Psoas muscle (tissue), 8 donors: ENCODE data around the gene ANKRD1. TPM values are rescaled to one million over a fixed set of nuclear protein-coding genes. Genes with fewer than 3 reads are reported as not detected.

ENCODE experiments used
- ATAC-seq, 4 donors: fragments of 200-7000 bp; cut with Tn5 transposase; one replicate each; pipeline ENCODE4 v1.9.1; 2020; ENCODE audit warnings: moderate library complexity in 3 of 4, mild to moderate bottlenecking in 2 of 4
- DNase-seq, 2 donors: peaks; one replicate each; pipeline ENCODE4 v3.0.0-alpha.2; 2020
- H3K27ac ChIP-seq: fragments of 200-600 bp; one replicate; pipeline ENCODE4 v1.8.0; 2022
- H3K27me3 ChIP-seq, 3 donors: fragments of 200-600 bp in 1 of 3; one replicate each; pipeline versions ENCODE4 v1.6.1 to v1.8.0; 2013 to 2022; ENCODE audit warnings: low read length in 2 of 3, mild to moderate bottlenecking in 2 of 3, moderate library complexity in 1 of 3; ENCODE audit not compliant: insufficient read depth in 3 of 3
- H3K36me3 ChIP-seq, 2 donors: fragments of 200-600 bp in 1 of 2; one replicate each; pipeline versions ENCODE4 v1.6.1 to v1.8.0; 2013 to 2022; ENCODE audit warnings: low read depth in 1 of 2, mild to moderate bottlenecking in 1 of 2, moderate library complexity in 1 of 2; ENCODE audit not compliant: insufficient read depth in 1 of 2
- H3K4me1 ChIP-seq: fragments of 200-600 bp; one replicate; pipeline ENCODE4 v1.8.0; 2022
- H3K4me3 ChIP-seq: fragments of 200-600 bp; one replicate; pipeline ENCODE4 v1.8.0; 2022; ENCODE audit warnings: mild to moderate bottlenecking
- H3K9me3 ChIP-seq: fragments of 200-600 bp; one replicate; pipeline ENCODE4 v1.8.0; 2022
- CTCF ChIP-seq: fragments of 200-600 bp; IDR thresholded peaks from one replicate; pipeline ENCODE4 v1.8.0; 2022; ENCODE audit warnings: antibody characterized with exemption
- WGBS, 3 donors: extraction: QIAGEN DNeasy Blood & Tissue Kit; methylation state at CpG; one replicate each; pipeline versions ENCODE4 v1.1.6 to v1.1.7; 2013; 5-methylcytosine and 5-hydroxymethylcytosine counted together
- intact Hi-C, 2 donors: fragments of 100-400 bp; cut with DNase I; formaldehyde crosslinking; loops; one replicate each; pipeline versions ENCODE4 v1.11.0 to v1.14.2; 2022
- long read RNA-seq, 2 donors: library from polyadenylated mRNA; unstranded; transcript quantifications; one replicate each; pipeline ENCODE4 v2.0.0, GENCODE V29; 2021
- polyA plus RNA-seq, 3 donors: library from polyadenylated mRNA; stranded (reverse); fragments of 200-250 nt; gene quantifications; one replicate each; pipeline ENCODE4 v1.2.3, GENCODE V29; 2013
- total RNA-seq, 4 donors: library from RNA; stranded (reverse); fragmentation: NEBNext Ultra II Directional in 2 of 4; extraction: Animal tissue kit (Norgen Biotek cat#: 25700) in 2 of 4; gene quantifications; one replicate each; pipeline versions ENCODE4 v1.2.1 to v1.2.4, GENCODE V29; 2021 to 2023
- donor health status: healthy with polysubstance abuse.
- donor health status: DM: no; HTN: no; CAD: no; lungs with moderate emphysema.
- donor health status: Bipolar disorder and iron deficiency.
- donor health status: healthy.
- donor health status: DM: yes; HTN: yes; CAD: no.
- donor health status: DM: no; HTN: no; CAD: no.
- donor health status: DM: no; HTN: no; CAD: no.
- donor health status: DM: yes; HTN: yes; CAD: no.

Gene ANKRD1
- total RNA-seq (1,000 to 10,000 TPM; 1,558 to 6,044 (median 2,711) TPM), polyA plus RNA-seq (1,000 to 10,000 TPM in 2 of 3 donors, 100 to 1,000 TPM in 1; 104 to 1,576 (median 1,443) TPM)
- long read RNA-seq, donor 1, transcript ANKRD1-201 (9 exons, 1,979 nt), result major isoform, 228 of 1,377 reads
- long read RNA-seq, donor 1, partial matches to known transcripts, result 369 of 1,377 reads
- long read RNA-seq, donor 1, other reads (novel, unspliced or antisense), result 780 of 1,377 reads
- long read RNA-seq, donor 2, transcript ANKRD1-201 (9 exons, 1,979 nt), result major isoform, 132 of 390 reads
- long read RNA-seq, donor 2, partial matches to known transcripts, result 234 of 390 reads
- long read RNA-seq, donor 2, other reads (novel, unspliced or antisense), result 24 of 390 reads

GRCh38 chr10:90920986-90921666, at the start of gene ANKRD1:
Gene ANKRD1, minus strand, starts transcription at chr10:90921087. Its CDS starts 60 bp downstream, at chr10:90921027.
- 18 to 26% (median 19%) methylated on average over 5 of the region's 5 CpGs for WGBS, 3 donors
- Histone ChIP-seq H3K36me3 (peaks cover 0 to 45% of the 10 kb centered on the region in 2 donors), H3K4me3 (peak within 1 kb of the TSS; percentile 76), H3K27ac (peak within 1 kb of the TSS; percentile 90), H3K27me3 (no peaks in the 10 kb centered on the region), H3K4me1 (peaks cover 18% of the 10 kb centered on the region), H3K9me3 (no peaks in the 10 kb centered on the region)
- ATAC-seq (peak; percentile 80 to 92 (median 82)), DNase-seq (peak in 1 of 2 donors; percentile 27)
- no peak for TF ChIP-seq CTCF
- intact Hi-C loops, result loop anchor here in 1 of 2 donors (2.0 kb wide), 1 partner anchor 48 kb away; no protein-coding TSS in a partner anchor

- H3K4me1 ChIP-seq, result peaks cover 23% of the 10 kb centered on the region
- peaks cover 0 to 3% (median 0%) of the 10 kb centered on the region in 3 donors for H3K27me3 ChIP-seq
- 59 to 78% (median 60%) methylated on average over 6 of the region's 6 CpGs for WGBS, 3 donors
- H3K4me3 ChIP-seq, result peak overlapping the region; percentile 23
- DNase-seq, result no peak
- H3K27ac ChIP-seq, result peak overlapping the region; percentile 73
- peak; percentile 54 to 78 (median 74) for ATAC-seq
- intact Hi-C loops, result loop anchor here (2.0 to 10.0 kb wide), 3 partner anchors 49 to 225 kb away; partner anchors contain the start of gene ANKRD1 (in 1 of the 2)
- peaks cover 6% of the 10 kb centered on the region for H3K9me3 ChIP-seq
- no peaks in the 10 kb centered on the region for H3K36me3 ChIP-seq
- peak; percentile 57 for TF ChIP-seq CTCF
Measured at GRCh38 chr10:90969947-90970673, 49.2 kb upstream of the ANKRD1 start.

GRCh38 chr10:90969121-90969534, 48.2 kb upstream of the ANKRD1 start:
- Histone ChIP-seq H3K27ac (peak overlapping the region; percentile 73), H3K4me1 (peaks cover 23% of the 10 kb centered on the region), H3K36me3 (no peaks in the 10 kb centered on the region), H3K4me3 (peak overlapping the region; percentile 13), H3K9me3 (no peaks in the 10 kb centered on the region), H3K27me3 (peaks cover 0 to 3% (median 0%) of the 10 kb centered on the region in 3 donors)
- 60 to 83% (median 66%) methylated on average over 5 of the region's 5 CpGs for WGBS, 3 donors
- ATAC-seq (peak; percentile 71 to 81 (median 74)), DNase-seq (no peak)
- intact Hi-C loops, result loop anchor here in 1 of 2 donors (2.0 kb wide), 1 partner anchor 48 kb away; the partner anchor contains the start of gene ANKRD1
- TF ChIP-seq CTCF, result no peak

- Histone ChIP-seq H3K4me1 (peaks cover 23% of the 10 kb centered on the region), H3K27me3 (peaks cover 0 to 3% (median 0%) of the 10 kb centered on the region in 3 donors), H3K9me3 (no peaks in the 10 kb centered on the region), H3K27ac (peak overlapping the region; percentile 73), H3K36me3 (no peaks in the 10 kb centered on the region), H3K4me3 (peak overlapping the region; percentile 13)
- intact Hi-C loops, result loop anchor here in 1 of 2 donors (2.0 kb wide), 1 partner anchor 48 kb away; the partner anchor contains the start of gene ANKRD1
- WGBS, 3 donors, result 53 to 67% (median 54%) methylated on average over 6 of the region's 6 CpGs
- DNase-seq (no peak), ATAC-seq (peak; percentile 82 to 91 (median 86))
- TF ChIP-seq CTCF, result no peak
Measured at GRCh38 chr10:90968328-90969081, 47.6 kb upstream of the ANKRD1 start.
